NT2/D1 (cell line): ENCODE measurements around the gene MED20.

ENCODE experiments used
- DNase-seq: peaks from one replicate; pipeline ENCODE4 v3.0.0-alpha.2; 2011; ENCODE audit warnings: low read depth, low spot score
- H3K27me3 ChIP-seq: 2 replicates; pipeline ENCODE4 v1.6.0; 2011; ENCODE audit warnings: mild to moderate bottlenecking; ENCODE audit not compliant: insufficient read length, insufficient read depth
- H3K36me3 ChIP-seq: 2 replicates; pipeline ENCODE4 v1.6.1; 2011; ENCODE audit warnings: mild to moderate bottlenecking, low read length, mixed read lengths; ENCODE audit not compliant: insufficient read depth, insufficient read length
- H3K4me1 ChIP-seq: 2 replicates; pipeline ENCODE4 v1.5.1; 2011; ENCODE audit not compliant: insufficient read depth, insufficient read length
- H3K4me3 ChIP-seq: 2 replicates; pipeline ENCODE4 v1.5.1; 2011; ENCODE audit warnings: low read depth; ENCODE audit not compliant: insufficient read length
- H3K9ac ChIP-seq: 2 replicates; pipeline ENCODE4 v1.6.0; 2011; ENCODE audit warnings: low read depth; ENCODE audit not compliant: insufficient read length
- H3K9me3 ChIP-seq: 2 replicates; pipeline ENCODE4 v1.5.1; 2011; ENCODE audit warnings: mild to moderate bottlenecking, low read length; ENCODE audit not compliant: insufficient read depth
- SUZ12 ChIP-seq: IDR thresholded peaks from 2 replicates; pipeline ENCODE4 v1.6.1; 2011; ENCODE audit not compliant: insufficient read length, insufficient read depth; ENCODE audit errors: extremely low read depth
- YY1 ChIP-seq: IDR thresholded peaks from 2 replicates; pipeline ENCODE4 v1.6.1; 2011; ENCODE audit not compliant: insufficient read length, insufficient read depth
- ZNF274 ChIP-seq: IDR thresholded peaks from 2 replicates; pipeline ENCODE4 v1.6.1; 2011; ENCODE audit warnings: mild to moderate bottlenecking, low read depth, low read length

Gene MED20

GRCh38 chr6:41935193-41935574, 14.2 kb upstream of the MED20 start:
- Histone ChIP-seq H3K27me3 (no peaks in the 10 kb centered on the region), H3K9ac (no peak overlapping the region), H3K4me1 (peaks cover 21% of the 10 kb centered on the region), H3K4me3 (no peak overlapping the region), H3K36me3 (peaks cover 80% of the 10 kb centered on the region), H3K9me3 (no peaks in the 10 kb centered on the region)
- no peak for DNase-seq
- TF ChIP-seq YY1 = no peak
- no peak for TF ChIP-seq SUZ12
- no peak for TF ChIP-seq ZNF274

GRCh38 chr6:41934278-41935192, 13.6 kb upstream of the MED20 start:
- Histone ChIP-seq H3K9me3 (no peaks in the 10 kb centered on the region), H3K4me1 (peaks cover 19% of the 10 kb centered on the region), H3K27me3 (no peaks in the 10 kb centered on the region), H3K9ac (no peak overlapping the region), H3K4me3 (no peak overlapping the region), H3K36me3 (peaks cover 87% of the 10 kb centered on the region)
- TF ChIP-seq ZNF274 (no peak), SUZ12 (no peak), YY1 (no peak)
- no peak for DNase-seq

GRCh38 chr6:41932378-41932777, 11.4 kb upstream of the MED20 start:
- H3K9ac ChIP-seq = no peak overlapping the region
- no peak for DNase-seq
- no peak for TF ChIP-seq ZNF274
- TF ChIP-seq SUZ12 = no peak
- no peak for TF ChIP-seq YY1
- peaks cover 95% of the 10 kb centered on the region for H3K36me3 ChIP-seq
- no peaks in the 10 kb centered on the region for H3K27me3 ChIP-seq
- no peak overlapping the region for H3K4me3 ChIP-seq
- no peaks in the 10 kb centered on the region for H3K9me3 ChIP-seq
- H3K4me1 ChIP-seq = peaks cover 11% of the 10 kb centered on the region

- no peak for TF ChIP-seq ZNF274
- TF ChIP-seq YY1 = no peak
- TF ChIP-seq SUZ12 = no peak
- Histone ChIP-seq H3K9me3 (no peaks in the 10 kb centered on the region), H3K9ac (no peak overlapping the region), H3K4me3 (no peak overlapping the region), H3K27me3 (no peaks in the 10 kb centered on the region), H3K36me3 (peaks cover 95% of the 10 kb centered on the region), H3K4me1 (peaks cover 11% of the 10 kb centered on the region)
- DNase-seq = no peak
Observed at GRCh38 chr6:41931792-41932191, 10.9 kb upstream of the MED20 start.

- Histone ChIP-seq H3K27me3 (no peaks in the 10 kb centered on the region), H3K36me3 (peaks cover 85% of the 10 kb centered on the region), H3K9ac (no peak overlapping the region), H3K9me3 (no peaks in the 10 kb centered on the region), H3K4me1 (peaks cover 2% of the 10 kb centered on the region), H3K4me3 (no peak overlapping the region)
- DNase-seq = no peak
- TF ChIP-seq SUZ12 (no peak), ZNF274 (no peak), YY1 (no peak)
Observed at GRCh38 chr6:41929924-41930323, 9.0 kb upstream of the MED20 start.

GRCh38 chr6:41927253-41927652, 6.3 kb upstream of the MED20 start:
- H3K9ac ChIP-seq = no peak overlapping the region
- DNase-seq = no peak
- no peak overlapping the region for H3K4me3 ChIP-seq

GRCh38 chr6:41922154-41922553, 1.2 kb upstream of the MED20 start:
- Histone ChIP-seq H3K36me3 (peaks cover 40% of the 10 kb centered on the region), H3K9me3 (no peaks in the 10 kb centered on the region), H3K4me3 (peak overlapping the region; percentile 96), H3K27me3 (no peaks in the 10 kb centered on the region), H3K9ac (peak overlapping the region; percentile 95), H3K4me1 (peaks cover 3% of the 10 kb centered on the region)
- no peak for DNase-seq
- TF ChIP-seq YY1 (no peak), SUZ12 (no peak), ZNF274 (no peak)

More at GRCh38 chr6:41927253-41927652, 6.3 kb upstream of the MED20 start:
- H3K27me3 ChIP-seq = no peaks in the 10 kb centered on the region
- H3K4me1 ChIP-seq = peaks cover 3% of the 10 kb centered on the region
- H3K36me3 ChIP-seq = peaks cover 86% of the 10 kb centered on the region
- no peak for TF ChIP-seq SUZ12
- no peak for TF ChIP-seq YY1
- TF ChIP-seq ZNF274 = no peak
- H3K9me3 ChIP-seq = no peaks in the 10 kb centered on the region
